GM21390 (cell line): ENCODE results near the gene MVD.
"Not testable (repeated sequence)": the region's sequence is repeated elsewhere in the genome, so short reads cannot be mapped to it uniquely, and the experiment has no call there.

Experiments
- ATAC-seq: cut with Tn5 transposase; IDR thresholded peaks from one replicate; pipeline ENCODE4 v1.9.1; 2021; ENCODE audit not compliant: unreplicated experiment

MVD gene

GRCh38 chr16:88685156-88686061, 22.5 kb upstream of the MVD start:
- ATAC-seq: no peak

- no peak for ATAC-seq
These were observed 21.8 kb upstream of the MVD start for GRCh38 chr16:88684569-88685155.

- peak; percentile 75 for ATAC-seq
These were observed 19.0 kb upstream of the MVD start for GRCh38 chr16:88681709-88682451.

GRCh38 chr16:88681084-88681680, 18.3 kb upstream of the MVD start:
- no peak for ATAC-seq

GRCh38 chr16:88680554-88681083, 17.7 kb upstream of the MVD start:
- ATAC-seq: no peak

GRCh38 chr16:88678224-88678979, 15.5 kb upstream of the MVD start:
- ATAC-seq: no peak

- no peak for ATAC-seq
These were observed 14.8 kb upstream of the MVD start for GRCh38 chr16:88677721-88678120.

- no peak for ATAC-seq
These were observed 13.8 kb upstream of the MVD start for GRCh38 chr16:88676502-88677242.

- ATAC-seq: no peak
These were observed 11.0 kb upstream of the MVD start for GRCh38 chr16:88673716-88674379.

GRCh38 chr16:88672776-88673175, 9.9 kb upstream of the MVD start:
- ATAC-seq: no peak

- no peak for ATAC-seq
These were observed 8.9 kb upstream of the MVD start for GRCh38 chr16:88671806-88672205.

- no peak for ATAC-seq
These were observed 7.1 kb upstream of the MVD start for GRCh38 chr16:88669980-88670379.

GRCh38 chr16:88669493-88669892, 6.6 kb upstream of the MVD start:
- ATAC-seq: not testable (repeated sequence)

GRCh38 chr16:88667461-88667860, 4.6 kb upstream of the MVD start:
- no peak for ATAC-seq

GRCh38 chr16:88665570-88665969, 2.7 kb upstream of the MVD start:
- ATAC-seq: no peak

GRCh38 chr16:88665148-88665547, 2.3 kb upstream of the MVD start:
- no peak for ATAC-seq

GRCh38 chr16:88662222-88662842, 559 bp downstream of the MVD start:
- ATAC-seq: no peak

- ATAC-seq: no peak
These were observed 1.4 kb downstream of the MVD start for GRCh38 chr16:88661468-88661867.

GRCh38 chr16:88659160-88659559, 3.7 kb downstream of the MVD start:
- ATAC-seq: no peak
